Psoas muscle (tissue), 8 donors: ENCODE measurements around the gene CLMP. TPM values are rescaled to one million over a fixed set of nuclear protein-coding genes. Genes with fewer than 3 reads are reported as not detected.

Source experiments
- ATAC-seq, 4 donors: fragments of 200-7000 bp; cut with Tn5 transposase; one replicate each; pipeline ENCODE4 v1.9.1; 2020; ENCODE audit warnings: moderate library complexity in 3 of 4, mild to moderate bottlenecking in 2 of 4
- DNase-seq, 2 donors: peaks; one replicate each; pipeline ENCODE4 v3.0.0-alpha.2; 2020
- H3K27ac ChIP-seq: fragments of 200-600 bp; one replicate; pipeline ENCODE4 v1.8.0; 2022
- H3K27me3 ChIP-seq, 3 donors: fragments of 200-600 bp in 1 of 3; one replicate each; pipeline versions ENCODE4 v1.6.1 to v1.8.0; 2013 to 2022; ENCODE audit warnings: low read length in 2 of 3, mild to moderate bottlenecking in 2 of 3, moderate library complexity in 1 of 3; ENCODE audit not compliant: insufficient read depth in 3 of 3
- H3K36me3 ChIP-seq, 2 donors: fragments of 200-600 bp in 1 of 2; one replicate each; pipeline versions ENCODE4 v1.6.1 to v1.8.0; 2013 to 2022; ENCODE audit warnings: low read depth in 1 of 2, mild to moderate bottlenecking in 1 of 2, moderate library complexity in 1 of 2; ENCODE audit not compliant: insufficient read depth in 1 of 2
- H3K4me1 ChIP-seq: fragments of 200-600 bp; one replicate; pipeline ENCODE4 v1.8.0; 2022
- H3K4me3 ChIP-seq: fragments of 200-600 bp; one replicate; pipeline ENCODE4 v1.8.0; 2022; ENCODE audit warnings: mild to moderate bottlenecking
- H3K9me3 ChIP-seq: fragments of 200-600 bp; one replicate; pipeline ENCODE4 v1.8.0; 2022
- CTCF ChIP-seq: fragments of 200-600 bp; IDR thresholded peaks from one replicate; pipeline ENCODE4 v1.8.0; 2022; ENCODE audit warnings: antibody characterized with exemption
- WGBS, 3 donors: extraction: QIAGEN DNeasy Blood & Tissue Kit; methylation state at CpG; one replicate each; pipeline versions ENCODE4 v1.1.6 to v1.1.7; 2013; 5-methylcytosine and 5-hydroxymethylcytosine counted together
- intact Hi-C, 2 donors: fragments of 100-400 bp; cut with DNase I; formaldehyde crosslinking; loops; one replicate each; pipeline versions ENCODE4 v1.11.0 to v1.14.2; 2022
- polyA plus RNA-seq, 3 donors: library from polyadenylated mRNA; stranded (reverse); fragments of 200-250 nt; gene quantifications; one replicate each; pipeline ENCODE4 v1.2.3, GENCODE V29; 2013
- total RNA-seq, 4 donors: library from RNA; stranded (reverse); fragmentation: NEBNext Ultra II Directional in 2 of 4; extraction: Animal tissue kit (Norgen Biotek cat#: 25700) in 2 of 4; gene quantifications; one replicate each; pipeline versions ENCODE4 v1.2.1 to v1.2.4, GENCODE V29; 2021 to 2023
- donor health status: healthy with polysubstance abuse.
- donor health status: DM: no; HTN: no; CAD: no; lungs with moderate emphysema.
- donor health status: Bipolar disorder and iron deficiency.
- donor health status: healthy.
- donor health status: DM: yes; HTN: yes; CAD: no.
- donor health status: DM: no; HTN: no; CAD: no.
- donor health status: DM: no; HTN: no; CAD: no.
- donor health status: DM: yes; HTN: yes; CAD: no.

Gene CLMP
- total and polyA plus RNA-seq, 7 donors: 0.83 to 4.2 (median 2.9) TPM

- intact Hi-C loops: no loop called here
- no peak overlapping the region for H3K27ac ChIP-seq
These were observed 69.9 kb downstream of the CLMP start for GRCh38 chr11:123125169-123125568.

GRCh38 chr11:123122852-123123251 is 72.2 kb downstream of the CLMP start:
- H3K27ac ChIP-seq: no peak overlapping the region

More at GRCh38 chr11:123125169-123125568, 69.9 kb downstream of the CLMP start:
- DNase-seq: no peak
- no peak for ATAC-seq
- H3K4me3 ChIP-seq: no peak overlapping the region
- 70 to 75% (median 74%) methylated on average over 3 of the region's 3 CpGs for WGBS, 3 donors
- H3K4me1 ChIP-seq: no peaks in the 10 kb centered on the region
- H3K9me3 ChIP-seq: no peaks in the 10 kb centered on the region
- no peak for TF ChIP-seq CTCF
- no peaks in the 10 kb centered on the region for H3K36me3 ChIP-seq
- no peaks in the 10 kb centered on the region for H3K27me3 ChIP-seq

GRCh38 chr11:123122341-123122740 is 72.7 kb downstream of the CLMP start:
- Histone ChIP-seq H3K36me3 (no peaks in the 10 kb centered on the region), H3K27me3 (no peaks in the 10 kb centered on the region), H3K4me1 (no peaks in the 10 kb centered on the region), H3K27ac (no peak overlapping the region), H3K4me3 (no peak overlapping the region), H3K9me3 (no peaks in the 10 kb centered on the region)
- WGBS, 3 donors: 30 to 36% (median 35%) methylated on average over 8 of the region's 8 CpGs
- DNase-seq (peak in 1 of 2 donors; percentile 30), ATAC-seq (peak in 3 of 4 donors; percentile 59 to 68 (median 61))
- TF ChIP-seq CTCF: no peak
- intact Hi-C loops: no loop called here

More at GRCh38 chr11:123122852-123123251, 72.2 kb downstream of the CLMP start:
- intact Hi-C loops: no loop called here
- H3K4me1 ChIP-seq: no peaks in the 10 kb centered on the region
- H3K36me3 ChIP-seq: no peaks in the 10 kb centered on the region
- no peak for ATAC-seq
- no peaks in the 10 kb centered on the region for H3K27me3 ChIP-seq
- no peak for TF ChIP-seq CTCF
- DNase-seq: no peak
- no peaks in the 10 kb centered on the region for H3K9me3 ChIP-seq
- H3K4me3 ChIP-seq: no peak overlapping the region
- 31 to 57% (median 43%) methylated on average over 7 of the region's 7 CpGs for WGBS, 3 donors

GRCh38 chr11:123116486-123116885 is 78.6 kb downstream of the CLMP start:
- ATAC-seq (no peak), DNase-seq (no peak)
- no peak overlapping the region for H3K4me3 ChIP-seq
- no peak for TF ChIP-seq CTCF
- no peak overlapping the region for H3K27ac ChIP-seq
- intact Hi-C loops: no loop called here
- peaks cover 3% of the 10 kb centered on the region for H3K4me1 ChIP-seq
- peaks cover 0 to 2% (median 0%) of the 10 kb centered on the region in 3 donors for H3K27me3 ChIP-seq
- no peaks in the 10 kb centered on the region for H3K36me3 ChIP-seq
- peaks cover 7% of the 10 kb centered on the region for H3K9me3 ChIP-seq
- 97 to 99% (median 97%) methylated on average over 2 of the region's 2 CpGs for WGBS, 3 donors

GRCh38 chr11:123111465-123111864 is 83.6 kb downstream of the CLMP start:
- 58 to 75% (median 62%) methylated on average over 4 of the region's 4 CpGs for WGBS, 3 donors
- H3K27ac ChIP-seq: no peak overlapping the region

More at GRCh38 chr11:123111465-123111864, 83.6 kb downstream of the CLMP start:
- no peak for DNase-seq
- intact Hi-C loops: loop anchor here (1.0 to 5.0 kb wide), 3 partner anchors 135 to 366 kb away; no protein-coding TSS in a partner anchor
- TF ChIP-seq CTCF: peak; percentile 82
- H3K27me3 ChIP-seq: peaks cover 0 to 2% (median 0%) of the 10 kb centered on the region in 3 donors
- peak; percentile 61 to 88 (median 73) for ATAC-seq
- peaks cover 7% of the 10 kb centered on the region for H3K9me3 ChIP-seq
- no peaks in the 10 kb centered on the region for H3K36me3 ChIP-seq
- no peak overlapping the region for H3K4me3 ChIP-seq
- peaks cover 3% of the 10 kb centered on the region for H3K4me1 ChIP-seq
